Superior temporal gyrus (tissue), 1 donor: ENCODE results near the gene LRRC18.

Experiments
- DNase-seq: peaks from one replicate; pipeline ENCODE4 v3.0.0-alpha.2; 2016; ENCODE audit errors: extremely low spot score

LRRC18 gene

GRCh38 chr10:48939790-48940325, at the start of gene LRRC18:
LRRC18 (minus strand) TSS chr10:48939840; CDS start chr10:48914155, 25,685 bp downstream.
- no peak for DNase-seq

- DNase-seq = no peak
Measured at GRCh38 chr10:48985621-48986158, 46.0 kb upstream of the LRRC18 start.

GRCh38 chr10:48983648-48984351, 44.2 kb upstream of the LRRC18 start:
- no peak for DNase-seq

DNA sequence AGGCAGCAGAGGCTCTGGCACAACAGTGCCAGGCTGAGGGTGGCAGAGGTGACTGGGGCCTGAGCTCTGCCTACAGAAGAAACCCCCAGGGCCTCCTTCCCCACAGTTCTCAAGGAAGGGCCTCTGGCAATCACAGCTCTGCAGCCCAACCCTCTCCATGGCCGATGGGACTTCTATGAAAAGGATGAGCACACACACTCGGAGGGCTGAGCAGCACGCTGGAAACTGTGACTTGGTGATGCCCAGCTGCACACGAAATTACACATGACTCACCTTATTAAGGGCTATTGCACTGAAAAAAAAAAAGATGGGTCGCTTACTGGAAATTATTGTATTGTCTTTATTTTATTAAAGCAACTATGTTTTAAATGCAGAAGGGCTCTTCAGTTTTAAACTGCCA, 42.9 kb upstream of the LRRC18 start:
- DNase-seq = no peak

GRCh38 chr10:48981310-48981907, 41.8 kb upstream of the LRRC18 start:
- DNase-seq = peak; percentile 63

DNA sequence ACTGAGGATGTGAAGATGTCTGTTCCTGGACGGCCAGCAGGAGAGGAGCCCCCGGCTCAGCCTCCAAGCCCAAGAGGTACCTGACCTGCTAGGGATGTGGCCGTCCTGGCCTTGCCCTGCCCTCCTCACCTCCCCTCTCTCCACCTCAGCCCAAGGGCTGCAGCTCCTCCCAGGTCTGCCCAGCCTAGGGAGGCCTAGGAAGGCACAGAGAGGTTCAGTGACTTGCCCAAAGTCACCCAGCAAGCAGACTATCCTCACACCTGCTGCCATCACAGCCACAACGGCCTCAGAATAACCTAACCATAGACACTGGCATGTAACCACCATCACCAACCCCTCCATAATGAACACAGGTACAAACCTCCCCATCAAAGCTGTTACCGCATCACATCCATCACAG, 38.7 kb upstream of the LRRC18 start:
- no peak for DNase-seq

DNA sequence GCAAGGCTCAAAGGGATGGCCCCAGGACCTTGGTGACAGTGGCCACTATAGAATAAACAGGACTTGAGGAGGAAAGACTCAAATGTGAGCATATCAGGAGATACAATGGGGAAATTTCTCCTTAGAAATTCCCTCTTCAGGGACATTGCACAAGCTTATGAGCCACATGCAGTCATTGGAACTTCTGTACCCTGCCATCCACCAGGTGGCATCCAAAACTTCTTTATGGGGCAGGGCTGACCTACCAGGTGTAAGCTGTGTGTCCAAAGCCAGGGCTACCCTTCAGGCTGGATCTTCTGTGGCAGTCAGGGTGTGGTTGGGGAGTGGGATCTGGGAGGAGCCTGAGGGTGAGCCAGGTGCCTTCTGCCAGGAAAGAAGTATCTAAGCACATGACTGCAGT, 36.6 kb upstream of the LRRC18 start:
- DNase-seq = no peak

- DNase-seq = no peak
Measured at GRCh38 chr10:48974510-48975156, 35.0 kb upstream of the LRRC18 start.

GRCh38 chr10:48973065-48973464, 33.4 kb upstream of the LRRC18 start:
- no peak for DNase-seq

GRCh38 chr10:48970654-48971053, 31.0 kb upstream of the LRRC18 start:
- DNase-seq = no peak

- no peak for DNase-seq
Measured at GRCh38 chr10:48970046-48970445, 30.4 kb upstream of the LRRC18 start.

GRCh38 chr10:48968036-48968435, 28.4 kb upstream of the LRRC18 start:
- DNase-seq = no peak

- DNase-seq = no peak
Measured at GRCh38 chr10:48965460-48965859, 25.8 kb upstream of the LRRC18 start.

DNA sequence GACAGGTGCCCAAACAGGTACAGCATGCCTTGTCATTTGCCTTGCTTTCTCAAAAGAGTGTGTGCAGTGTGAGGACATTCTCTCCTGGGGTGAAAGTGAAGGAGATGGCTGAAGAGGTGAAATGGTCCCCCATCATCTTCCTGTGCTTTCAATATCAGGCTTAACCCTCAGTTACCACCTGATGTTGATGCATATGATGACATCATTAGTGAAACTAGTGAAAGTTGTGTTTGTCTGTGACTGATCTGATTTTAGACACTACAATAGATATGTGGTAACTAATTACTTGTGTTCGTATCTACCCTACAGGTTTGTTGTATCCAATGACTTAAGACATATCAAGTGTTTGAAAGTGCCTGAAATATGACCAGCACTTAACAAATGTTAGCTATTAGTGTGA, 24.4 kb upstream of the LRRC18 start:
- DNase-seq = no peak

- DNase-seq = no peak
Measured at GRCh38 chr10:48958598-48959190, 19.1 kb upstream of the LRRC18 start.

DNA sequence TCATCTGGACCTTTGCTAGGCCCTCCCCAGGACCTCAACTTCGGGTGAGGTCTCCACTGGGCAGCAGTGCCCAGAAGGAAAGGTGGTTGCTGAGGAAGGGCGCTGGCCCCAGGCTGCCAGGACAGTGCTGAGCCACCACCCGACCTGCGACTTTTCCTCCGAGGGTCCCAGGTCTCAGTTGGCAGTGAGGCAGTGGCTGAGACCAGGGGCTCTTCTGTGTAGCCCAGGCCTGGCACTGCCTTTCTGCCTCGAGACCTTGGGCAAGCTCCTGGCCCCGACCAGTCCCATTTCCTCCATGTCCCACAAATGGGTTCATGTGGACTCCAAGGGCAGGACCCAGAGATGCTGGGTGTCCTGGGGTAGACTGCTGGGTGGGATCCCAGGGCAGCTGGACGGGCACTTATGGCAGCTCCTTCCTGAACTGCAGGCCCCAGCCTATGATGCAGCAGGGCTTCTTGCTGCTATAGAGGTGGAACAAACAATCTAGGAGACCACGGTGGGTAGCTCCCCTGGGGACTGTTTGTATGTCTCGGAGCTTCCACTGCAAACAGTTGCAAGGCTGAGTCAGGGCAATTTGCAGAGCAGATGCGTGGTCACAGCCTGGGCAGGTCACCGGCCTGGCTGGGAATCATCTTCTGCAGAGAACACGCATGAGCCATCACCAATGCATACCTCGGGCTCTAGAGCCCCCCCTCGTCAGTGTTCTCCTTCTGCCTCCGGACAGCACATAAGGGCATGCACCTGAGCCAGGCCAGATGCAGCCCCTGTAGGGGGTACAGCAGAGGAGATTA, 17.9 kb upstream of the LRRC18 start:
- DNase-seq = no peak

GRCh38 chr10:48951707-48952106, 12.1 kb upstream of the LRRC18 start:
- DNase-seq = no peak

GRCh38 chr10:48948470-48949037, 8.9 kb upstream of the LRRC18 start:
- DNase-seq = no peak

- DNase-seq = no peak
Measured at GRCh38 chr10:48947690-48948469, 8.2 kb upstream of the LRRC18 start.

GRCh38 chr10:48946891-48947500, 7.4 kb upstream of the LRRC18 start:
- DNase-seq = no peak
